Prostate gland (tissue), 2 donors: ENCODE results near the gene ZBTB16.

Experiments
- CTCF ChIP-seq, 4 experiments: fragments of 200-600 bp in 2 of 4; fragments of 450-650 bp in 2 of 4; sonication (generic) in 2 of 4; IDR thresholded peaks; 1 replicate in 3 of 4; 2 replicates in 1 of 4; pipeline ENCODE4 v1.5.1; 2016 to 2019; ENCODE audit warnings: antibody characterized with exemption in 4 of 4, mild to moderate bottlenecking in 2 of 4, moderate library complexity in 2 of 4
- POLR2A ChIP-seq: fragments of 450-650 bp; IDR thresholded peaks from one replicate; pipeline ENCODE4 v1.6.1; 2016; ENCODE audit warnings: antibody characterized with exemption, mild to moderate bottlenecking
- POLR2AphosphoS5 ChIP-seq: sonication (generic); formaldehyde crosslinking; IDR thresholded peaks from one replicate; pipeline ENCODE4 v1.6.1; 2017; ENCODE audit warnings: antibody characterized with exemption

- TF ChIP-seq CTCF (IDR thresholded peaks at IDR 0.05) (no peak), POLR2A (no peak), POLR2AphosphoS5 (no peak)
Measured at GRCh38 chr11:114155116-114155515, 95.6 kb downstream of the ZBTB16 start.
